C4-2B (cell line): Measurements from ENCODE around the gene ACOX1.

Source experiments
- ZFX ChIP-seq: fragments of 450-650 bp; IDR thresholded peaks from 2 replicates; pipeline ENCODE4 v1.6.1; 2017
- TF ChIP-seq, protein P1 (sequence below): fragments of 450-650 bp; conservative IDR thresholded peaks from 2 replicates; pipeline ENCODE4 v1.5.1; 2017; ENCODE audit warnings: mild to moderate bottlenecking

DNA sequence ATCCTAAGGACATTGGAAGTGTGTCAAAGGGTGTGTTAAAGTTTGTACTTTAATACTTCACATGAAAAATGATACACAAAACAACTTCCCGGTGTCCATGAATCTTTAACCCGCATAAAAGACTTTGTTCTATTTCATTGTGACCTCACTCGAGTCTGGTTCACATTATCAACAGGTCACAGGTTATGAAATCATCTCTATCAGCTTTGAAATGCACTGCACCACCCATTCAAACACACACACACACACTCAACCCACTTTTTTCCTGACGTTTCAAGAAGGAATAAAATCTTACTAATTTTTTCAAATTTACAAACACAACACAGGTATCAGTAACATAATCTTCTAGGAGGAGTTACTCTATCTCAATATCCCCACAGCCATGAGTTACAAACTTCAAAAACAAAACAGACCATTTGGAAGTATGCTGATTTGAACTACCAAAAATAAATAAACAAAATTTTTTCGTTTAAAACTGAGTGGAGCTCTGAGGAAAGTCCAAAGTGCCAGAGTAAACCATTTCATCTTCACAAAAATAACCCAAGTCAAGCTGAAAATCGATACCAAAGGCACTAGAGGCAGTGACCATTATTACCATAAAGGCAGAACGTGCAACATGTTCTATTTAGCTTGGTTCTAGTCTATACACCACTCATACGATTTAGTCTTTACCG, 2.7 kb downstream of the ACOX1 start:
- TF ChIP-seq, protein P1, sequence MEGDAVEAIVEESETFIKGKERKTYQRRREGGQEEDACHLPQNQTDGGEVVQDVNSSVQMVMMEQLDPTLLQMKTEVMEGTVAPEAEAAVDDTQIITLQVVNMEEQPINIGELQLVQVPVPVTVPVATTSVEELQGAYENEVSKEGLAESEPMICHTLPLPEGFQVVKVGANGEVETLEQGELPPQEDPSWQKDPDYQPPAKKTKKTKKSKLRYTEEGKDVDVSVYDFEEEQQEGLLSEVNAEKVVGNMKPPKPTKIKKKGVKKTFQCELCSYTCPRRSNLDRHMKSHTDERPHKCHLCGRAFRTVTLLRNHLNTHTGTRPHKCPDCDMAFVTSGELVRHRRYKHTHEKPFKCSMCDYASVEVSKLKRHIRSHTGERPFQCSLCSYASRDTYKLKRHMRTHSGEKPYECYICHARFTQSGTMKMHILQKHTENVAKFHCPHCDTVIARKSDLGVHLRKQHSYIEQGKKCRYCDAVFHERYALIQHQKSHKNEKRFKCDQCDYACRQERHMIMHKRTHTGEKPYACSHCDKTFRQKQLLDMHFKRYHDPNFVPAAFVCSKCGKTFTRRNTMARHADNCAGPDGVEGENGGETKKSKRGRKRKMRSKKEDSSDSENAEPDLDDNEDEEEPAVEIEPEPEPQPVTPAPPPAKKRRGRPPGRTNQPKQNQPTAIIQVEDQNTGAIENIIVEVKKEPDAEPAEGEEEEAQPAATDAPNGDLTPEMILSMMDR = no peak
- TF ChIP-seq ZFX = no peak
